H7 (cell line): ENCODE measurements around the gene THSD4. TPM values are rescaled to one million over a fixed set of nuclear protein-coding genes. Genes with fewer than 3 reads are reported as not detected.
"Not testable (repeated sequence)": the region's sequence is repeated elsewhere in the genome, so short reads cannot be mapped to it uniquely, and the experiment has no call there.

Source experiments
- DNase-seq: peaks from one replicate; pipeline ENCODE4 v3.0.0; 2012
- H3K27me3 ChIP-seq: 2 replicates; pipeline ENCODE4 v1.6.0; 2011; ENCODE audit warnings: mild to moderate bottlenecking, low read length; ENCODE audit not compliant: control insufficient read depth, insufficient read depth
- H3K36me3 ChIP-seq: replicated peaks from 2 replicates; pipeline ENCODE4 v1.5.1; 2011; ENCODE audit warnings: low read length; ENCODE audit not compliant: control insufficient read depth, insufficient read depth
- H3K4me3 ChIP-seq: 2 replicates; pipeline ENCODE4 v1.5.1; 2011; ENCODE audit warnings: low read depth, mild to moderate bottlenecking, control low read depth, low read length, moderate library complexity; ENCODE audit not compliant: insufficient read depth
- total RNA-seq: library from RNA; depleted of rRNA; stranded (reverse); fragments of >200 nt; shearing (Covaris generic); gene quantifications from 2 replicates; pipeline ENCODE4 v1.2.3, GENCODE V29; 2014

The THSD4 gene
- total RNA-seq, 1 experiment from 2014 or later = 3.9 TPM

DNA sequence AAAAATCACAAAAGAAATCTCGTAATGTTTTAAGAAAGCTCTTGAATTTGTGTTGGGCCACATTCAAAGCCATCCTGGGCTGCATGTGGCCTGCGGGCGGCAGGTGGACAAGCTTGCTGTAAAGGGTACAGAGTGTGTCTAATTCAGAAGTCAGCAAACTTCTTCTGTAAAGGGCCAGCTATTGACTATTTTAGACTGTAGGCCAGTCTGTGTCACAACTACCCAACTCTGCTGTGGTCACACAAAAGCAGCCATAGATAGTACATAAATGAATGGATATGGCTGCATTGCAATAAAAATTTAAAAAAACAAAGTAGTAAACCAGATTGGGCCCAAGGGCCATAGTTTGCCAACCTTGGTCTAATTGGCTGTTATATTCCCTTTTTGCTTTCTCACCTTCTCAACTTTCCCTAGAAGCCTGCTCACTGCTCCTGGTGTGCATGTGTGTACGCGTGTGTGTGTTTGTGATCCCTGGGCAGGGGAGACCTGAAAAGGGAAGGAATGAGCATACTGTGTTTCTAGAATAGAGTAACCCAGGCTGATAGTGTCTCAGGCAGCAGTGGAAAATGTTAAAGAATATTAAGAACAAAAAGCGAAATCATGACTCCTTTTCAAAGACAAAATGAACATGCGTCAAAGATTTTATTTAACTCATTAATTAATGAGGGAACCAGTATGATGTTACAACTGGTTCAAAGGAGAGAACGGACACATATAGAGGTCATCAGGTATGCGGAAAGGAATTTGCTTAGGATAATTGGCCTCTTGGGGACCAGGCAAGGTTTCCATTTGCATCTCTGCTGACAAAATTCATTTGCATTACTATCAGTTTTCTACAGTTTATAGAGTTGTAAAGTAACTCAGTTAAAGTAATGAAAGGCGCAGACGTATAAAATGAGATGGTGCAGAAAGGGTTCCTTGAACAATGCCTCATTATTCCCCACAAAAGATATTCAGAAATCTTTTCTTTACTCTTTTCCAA lies 248.0 kb downstream of the THSD4 start:
- no peaks in the 10 kb centered on the region for H3K27me3 ChIP-seq
- no peaks in the 10 kb centered on the region for H3K36me3 ChIP-seq
- H3K4me3 ChIP-seq = no peak overlapping the region
- peak; percentile 49 for DNase-seq

GRCh38 chr15:71364117-71364584 lies 248.9 kb downstream of the THSD4 start:
- no peaks in the 10 kb centered on the region for H3K36me3 ChIP-seq
- no peaks in the 10 kb centered on the region for H3K27me3 ChIP-seq
- no peak overlapping the region for H3K4me3 ChIP-seq
- DNase-seq = peak; percentile 47

- Histone ChIP-seq H3K36me3 (no peaks in the 10 kb centered on the region), H3K27me3 (no peaks in the 10 kb centered on the region), H3K4me3 (no peak overlapping the region)
- DNase-seq = no peak
Measured at GRCh38 chr15:71366522-71366921, 251.3 kb downstream of the THSD4 start.

DNA sequence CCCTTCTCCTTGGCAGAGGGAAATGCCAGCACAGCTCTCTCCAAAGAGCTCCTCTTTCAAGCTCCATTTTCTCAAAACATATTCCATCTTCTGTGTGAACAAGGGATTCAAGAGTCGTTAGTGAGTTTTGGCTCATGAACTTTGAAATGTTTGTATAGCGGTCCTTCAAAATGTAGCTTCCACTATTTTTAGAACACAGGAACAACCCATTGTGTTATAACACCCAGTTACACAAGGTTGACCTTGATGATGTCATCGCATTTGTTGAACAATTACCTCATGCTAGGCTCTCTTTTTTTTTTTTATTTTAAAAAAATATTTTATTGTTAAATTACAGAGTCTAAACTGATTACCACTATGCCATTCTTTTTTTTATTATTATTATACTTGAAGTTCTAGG lies 251.7 kb downstream of the THSD4 start:
- no peaks in the 10 kb centered on the region for H3K36me3 ChIP-seq
- no peak overlapping the region for H3K4me3 ChIP-seq
- H3K27me3 ChIP-seq = no peaks in the 10 kb centered on the region
- DNase-seq = no peak

DNA sequence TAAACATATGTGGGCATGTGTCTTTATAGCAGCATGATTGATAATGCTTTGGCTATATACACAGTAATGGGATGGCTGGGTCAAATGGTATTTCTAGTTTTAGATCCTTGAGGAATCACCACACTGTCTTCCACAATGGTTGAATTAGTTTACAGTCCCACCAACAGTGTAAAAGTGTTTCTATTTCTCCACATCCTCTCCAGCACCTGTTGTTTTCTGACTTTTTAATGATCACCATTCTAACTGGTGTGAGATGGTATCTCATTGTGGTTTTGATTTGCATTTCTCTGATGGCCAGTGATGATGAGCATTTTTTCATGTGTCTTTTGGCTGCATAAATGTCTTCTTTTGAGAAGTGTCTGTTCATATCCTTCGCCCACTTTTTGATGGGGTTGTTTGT lies 252.5 kb downstream of the THSD4 start:
- not testable (repeated sequence) for H3K4me3 ChIP-seq, DNase-seq, H3K27me3 ChIP-seq, H3K36me3 ChIP-seq

- DNase-seq, H3K4me3 ChIP-seq, H3K27me3 ChIP-seq, H3K36me3 ChIP-seq: not testable (repeated sequence)
Measured at GRCh38 chr15:71372769-71373168, 257.5 kb downstream of the THSD4 start.

- Histone ChIP-seq H3K4me3 (no peak overlapping the region), H3K27me3 (no peaks in the 10 kb centered on the region), H3K36me3 (no peaks in the 10 kb centered on the region)
- no peak for DNase-seq
Measured at GRCh38 chr15:71373917-71374316, 258.6 kb downstream of the THSD4 start.

GRCh38 chr15:71374607-71375352 lies 259.5 kb downstream of the THSD4 start:
- DNase-seq = no peak
- Histone ChIP-seq H3K4me3 (no peak overlapping the region), H3K36me3 (no peaks in the 10 kb centered on the region), H3K27me3 (no peaks in the 10 kb centered on the region)

DNA sequence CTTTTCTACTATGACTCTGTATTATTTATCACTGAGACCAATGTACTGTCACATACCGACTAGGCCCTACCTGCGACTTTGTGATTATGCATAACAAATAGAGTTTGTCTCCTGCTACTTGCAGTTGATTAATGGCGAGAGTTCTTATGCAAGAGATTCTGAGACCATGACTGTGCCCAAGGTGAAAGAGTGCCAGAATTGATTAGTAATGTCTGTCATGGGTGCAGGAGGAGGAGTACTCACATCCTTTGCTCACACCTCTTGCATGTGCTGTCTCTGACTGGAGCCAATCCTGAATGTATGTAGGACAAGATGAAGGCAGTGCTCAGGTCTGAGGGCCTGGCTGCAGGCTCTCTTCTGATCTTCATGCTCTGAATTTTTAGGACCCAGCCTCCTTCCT lies 260.7 kb downstream of the THSD4 start:
- no peak for DNase-seq
- no peaks in the 10 kb centered on the region for H3K27me3 ChIP-seq
- H3K36me3 ChIP-seq = no peaks in the 10 kb centered on the region
- no peak overlapping the region for H3K4me3 ChIP-seq

DNA sequence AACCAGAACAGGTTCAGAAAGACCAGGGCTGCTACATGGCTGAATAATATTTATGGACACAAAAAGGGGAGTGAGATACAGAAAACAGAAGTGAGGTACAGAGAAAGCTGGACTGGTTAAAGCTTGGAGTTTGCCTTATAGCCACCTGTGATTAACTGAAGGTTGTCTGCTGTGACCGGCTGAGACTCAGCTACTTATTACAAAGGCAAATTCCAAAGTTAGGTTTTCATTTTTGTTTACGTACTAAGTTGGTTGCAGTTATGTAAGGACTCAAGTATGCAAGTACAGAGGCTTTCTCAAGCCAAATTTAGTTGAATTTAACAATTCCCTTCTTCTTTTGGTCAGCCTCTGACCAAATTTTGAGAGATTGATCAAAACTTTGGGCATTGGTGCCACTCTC lies 264.6 kb downstream of the THSD4 start:
- no peaks in the 10 kb centered on the region for H3K36me3 ChIP-seq
- no peak for DNase-seq
- H3K27me3 ChIP-seq = no peaks in the 10 kb centered on the region

DNA sequence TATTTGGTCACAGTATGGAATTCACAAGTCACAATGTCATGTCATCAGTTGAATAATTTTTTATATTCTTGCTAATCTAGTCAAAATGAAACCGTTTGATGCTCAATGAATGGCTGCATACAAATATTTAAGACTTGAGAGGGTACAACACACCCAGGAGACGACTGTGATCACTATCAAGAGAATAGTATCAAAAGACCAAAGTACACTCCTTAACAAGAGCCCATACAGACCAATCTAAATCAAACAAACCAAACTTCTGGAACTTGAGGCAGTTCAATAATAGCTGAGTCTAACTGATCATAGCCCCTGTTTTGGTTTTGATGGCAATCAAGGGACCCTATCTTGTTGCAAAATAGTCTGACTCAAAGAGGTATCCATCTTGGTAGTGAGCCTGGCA lies 265.1 kb downstream of the THSD4 start:
- Histone ChIP-seq H3K27me3 (no peaks in the 10 kb centered on the region), H3K4me3 (no peak overlapping the region)
- no peak for DNase-seq

More for the DNA sequence above, 264.6 kb downstream of the THSD4 start:
- H3K4me3 ChIP-seq = no peak overlapping the region

DNA sequence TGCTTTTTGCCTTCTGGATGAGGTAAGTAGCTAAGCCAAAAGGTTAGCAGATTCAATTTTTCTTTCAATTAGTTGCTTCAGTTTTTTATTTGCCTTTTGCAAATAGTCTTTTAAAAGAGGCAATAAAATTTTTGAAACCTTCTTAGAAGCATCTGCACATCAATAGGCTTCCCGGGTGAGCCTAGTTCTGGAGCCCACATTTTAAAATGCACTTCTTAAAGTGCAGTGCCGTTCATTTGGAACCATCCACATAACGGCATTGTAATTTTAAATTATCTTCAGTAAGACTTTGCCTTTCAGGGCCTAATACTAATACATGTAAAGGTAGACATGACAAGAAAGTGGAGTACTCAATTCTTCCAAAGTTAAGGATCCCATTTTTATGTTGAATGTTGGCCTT lies 269.2 kb downstream of the THSD4 start:
- Histone ChIP-seq H3K27me3 (no peaks in the 10 kb centered on the region), H3K4me3 (no peak overlapping the region), H3K36me3 (no peaks in the 10 kb centered on the region)
- no peak for DNase-seq

More for the DNA sequence above, 265.1 kb downstream of the THSD4 start:
- H3K36me3 ChIP-seq = no peaks in the 10 kb centered on the region

DNA sequence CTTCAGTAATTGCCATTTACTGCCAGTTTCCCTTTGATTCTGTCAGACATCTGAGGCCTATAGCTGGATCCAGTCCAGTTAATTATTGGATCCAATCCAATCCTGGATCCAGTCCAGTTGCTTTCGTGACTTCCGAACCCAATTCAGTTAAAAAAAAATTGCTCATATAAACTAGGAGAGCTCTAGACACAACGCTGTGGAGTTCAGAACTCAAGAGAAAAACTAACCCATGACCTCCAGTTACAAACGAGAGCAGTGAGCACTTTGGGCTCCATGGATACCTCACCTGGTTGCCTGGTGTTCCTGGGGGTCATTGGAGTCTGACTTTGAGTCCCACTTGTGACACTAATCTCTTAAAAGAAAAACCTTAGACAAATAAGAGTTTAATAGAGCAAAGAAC lies 269.8 kb downstream of the THSD4 start:
- no peaks in the 10 kb centered on the region for H3K27me3 ChIP-seq
- H3K36me3 ChIP-seq = no peaks in the 10 kb centered on the region
- DNase-seq = no peak
- no peak overlapping the region for H3K4me3 ChIP-seq

DNA sequence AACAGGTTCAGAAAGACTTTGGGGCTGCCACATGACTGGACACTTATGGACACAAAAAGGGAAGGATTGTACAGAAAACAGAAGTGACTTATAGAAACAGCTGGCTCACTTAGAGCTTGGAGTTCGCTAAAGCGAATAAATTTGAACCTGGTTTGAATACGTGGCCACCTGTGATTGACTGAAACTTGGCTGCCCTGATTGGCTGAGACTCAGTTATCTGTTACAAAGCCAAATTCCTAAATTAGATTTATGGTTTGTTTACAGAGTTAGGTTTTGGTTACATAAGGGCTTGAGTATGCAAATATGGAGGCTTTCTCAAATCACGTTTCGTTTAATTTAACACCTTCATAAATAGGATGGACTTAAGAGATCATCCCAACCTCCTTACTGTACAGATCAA lies 270.2 kb downstream of the THSD4 start:
- DNase-seq = no peak
- Histone ChIP-seq H3K27me3 (no peaks in the 10 kb centered on the region), H3K4me3 (no peak overlapping the region), H3K36me3 (no peaks in the 10 kb centered on the region)

- Histone ChIP-seq H3K27me3 (no peaks in the 10 kb centered on the region), H3K4me3 (no peak overlapping the region), H3K36me3 (no peaks in the 10 kb centered on the region)
- DNase-seq = no peak
Measured at GRCh38 chr15:71386005-71386404, 270.7 kb downstream of the THSD4 start.
